A673 (cell line): ENCODE measurements around the gene SCTR. TPM values are rescaled to one million over a fixed set of nuclear protein-coding genes. Genes with fewer than 3 reads are reported as not detected.

ENCODE experiments used
- BruUV-seq: library from RNA; stranded (reverse); fragments of 400-500 nt; replicated peaks from 2 replicates; lab custom pipeline; 2021; lab: Mats Ljungman, UMichigan
- CTCF ChIA-PET: fragments of 300-600 bp; sonication (Branson Sonifier 250); formaldehyde crosslinking; loops from one replicate; lab custom pipeline; 2022; ENCODE audit warnings: antibody characterized with exemption; lab: Charles Lee
- POLR2A ChIA-PET: fragments of 300-600 bp; sonication (Branson Sonifier 250); formaldehyde crosslinking; loops from one replicate; lab custom pipeline; 2022; ENCODE audit warnings: antibody characterized with exemption; ENCODE audit not compliant: low non-redundant PET; lab: Charles Lee
- DNase-seq: peaks from one replicate; pipeline ENCODE4 v3.0.0-alpha.2; 2015; ENCODE audit warnings: low spot score
- H3K27ac ChIP-seq: fragments of 200-600 bp; sonication (generic); 2 replicates; pipeline ENCODE4 v1.5.1; 2016; ENCODE audit warnings: mixed run types, low read depth, mild to moderate bottlenecking, mixed read lengths, antibody characterized with exemption, low read length; ENCODE audit not compliant: poor library complexity, severe bottlenecking
- H3K27me3 ChIP-seq: fragments of 200-600 bp; sonication (generic); replicated peaks from 2 replicates; pipeline ENCODE4 v1.6.1; 2017; ENCODE audit warnings: mixed run types, low read depth, mild to moderate bottlenecking, mixed read lengths, antibody characterized with exemption, low read length; ENCODE audit not compliant: insufficient read depth, poor library complexity
- H3K36me3 ChIP-seq: fragments of 200-600 bp; sonication (generic); 2 replicates; pipeline ENCODE4 v1.6.1; 2016; ENCODE audit warnings: mixed run types, mild to moderate bottlenecking, mixed read lengths, antibody characterized with exemption, low read length; ENCODE audit not compliant: insufficient read depth, poor library complexity, severe bottlenecking
- H3K4me1 ChIP-seq: fragments of 200-600 bp; sonication (generic); 2 replicates; pipeline ENCODE4 v1.6.1; 2017; ENCODE audit warnings: mixed run types, mild to moderate bottlenecking, mixed read lengths, antibody characterized with exemption, low read length; ENCODE audit not compliant: insufficient read depth, poor library complexity, severe bottlenecking
- H3K4me3 ChIP-seq: fragments of 200-600 bp; sonication (generic); 2 replicates; pipeline ENCODE4 v1.5.1; 2016; ENCODE audit warnings: low read depth, mixed run types, mild to moderate bottlenecking, mixed read lengths, low read length; ENCODE audit not compliant: poor library complexity, severe bottlenecking
- H3K9me3 ChIP-seq: fragments of 200-600 bp; sonication (generic); 2 replicates; pipeline ENCODE4 v1.6.1; 2016; ENCODE audit warnings: mixed run types, low read depth, mild to moderate bottlenecking, mixed read lengths, antibody characterized with exemption, low read length; ENCODE audit not compliant: poor library complexity, severe bottlenecking
- EZH2 ChIP-seq: fragments of 200-600 bp; sonication (generic); IDR thresholded peaks from 2 replicates; pipeline ENCODE4 v1.6.1; 2017; ENCODE audit warnings: borderline replicate concordance, low read depth, mild to moderate bottlenecking, mixed read lengths, antibody characterized with exemption, low read length; ENCODE audit not compliant: poor library complexity, severe bottlenecking
- intact Hi-C: fragments of 100-400 bp; cut with micrococcal nuclease; formaldehyde crosslinking; loops from one replicate; pipeline ENCODE4 v1.10.0; 2022; ENCODE audit not compliant: unreplicated experiment
- total RNA-seq: library from RNA; stranded (reverse); gene quantifications from 2 replicates; pipeline ENCODE4 v1.2.3, GENCODE V29; 2021
- TF ChIP-seq, protein P1 (sequence below): fragments of 300-800, 200-600 bp; sonication (generic); conservative IDR thresholded peaks from 2 replicates; pipeline ENCODE4 v1.5.1; 2017; ENCODE audit warnings: low read depth, mild to moderate bottlenecking, antibody characterized with exemption, low read length, moderate library complexity, mixed read lengths

SCTR gene
- total RNA-seq, 1 experiment from 2014 or later, result not detected

DNA sequence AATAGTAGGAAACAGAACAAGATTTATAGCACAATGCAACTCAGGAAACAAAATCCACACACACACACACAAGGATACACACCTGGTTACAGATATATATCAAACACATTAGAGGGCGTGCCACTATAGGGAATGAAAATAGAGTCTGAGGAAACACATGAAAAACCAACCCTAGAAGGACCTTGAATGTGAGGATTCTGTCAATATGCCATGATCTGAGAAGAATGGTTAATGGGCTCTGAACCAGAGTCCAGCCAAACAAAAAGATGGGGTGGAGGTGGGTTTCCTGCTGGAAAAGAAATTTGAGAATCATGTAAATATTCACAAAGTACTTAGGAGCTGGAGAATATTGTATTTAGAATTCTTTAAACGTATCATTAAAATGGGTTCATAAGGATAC, 100.5 kb downstream of the SCTR start:
- Histone ChIP-seq H3K4me3 (no peak overlapping the region), H3K27ac (no peak overlapping the region), H3K9me3 (no peaks in the 10 kb centered on the region), H3K36me3 (no peaks in the 10 kb centered on the region), H3K27me3 (no peaks in the 10 kb centered on the region), H3K4me1 (no peaks in the 10 kb centered on the region)
- no TSS peak for BruUV-seq
- DNase-seq, result no peak
- ChIA-PET POLR2A (no interaction called here), CTCF (no interaction called here)
- TF ChIP-seq, protein P1, sequence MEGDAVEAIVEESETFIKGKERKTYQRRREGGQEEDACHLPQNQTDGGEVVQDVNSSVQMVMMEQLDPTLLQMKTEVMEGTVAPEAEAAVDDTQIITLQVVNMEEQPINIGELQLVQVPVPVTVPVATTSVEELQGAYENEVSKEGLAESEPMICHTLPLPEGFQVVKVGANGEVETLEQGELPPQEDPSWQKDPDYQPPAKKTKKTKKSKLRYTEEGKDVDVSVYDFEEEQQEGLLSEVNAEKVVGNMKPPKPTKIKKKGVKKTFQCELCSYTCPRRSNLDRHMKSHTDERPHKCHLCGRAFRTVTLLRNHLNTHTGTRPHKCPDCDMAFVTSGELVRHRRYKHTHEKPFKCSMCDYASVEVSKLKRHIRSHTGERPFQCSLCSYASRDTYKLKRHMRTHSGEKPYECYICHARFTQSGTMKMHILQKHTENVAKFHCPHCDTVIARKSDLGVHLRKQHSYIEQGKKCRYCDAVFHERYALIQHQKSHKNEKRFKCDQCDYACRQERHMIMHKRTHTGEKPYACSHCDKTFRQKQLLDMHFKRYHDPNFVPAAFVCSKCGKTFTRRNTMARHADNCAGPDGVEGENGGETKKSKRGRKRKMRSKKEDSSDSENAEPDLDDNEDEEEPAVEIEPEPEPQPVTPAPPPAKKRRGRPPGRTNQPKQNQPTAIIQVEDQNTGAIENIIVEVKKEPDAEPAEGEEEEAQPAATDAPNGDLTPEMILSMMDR, result no peak
- no peak for TF ChIP-seq EZH2
- intact Hi-C loops, result no loop called here

DNA sequence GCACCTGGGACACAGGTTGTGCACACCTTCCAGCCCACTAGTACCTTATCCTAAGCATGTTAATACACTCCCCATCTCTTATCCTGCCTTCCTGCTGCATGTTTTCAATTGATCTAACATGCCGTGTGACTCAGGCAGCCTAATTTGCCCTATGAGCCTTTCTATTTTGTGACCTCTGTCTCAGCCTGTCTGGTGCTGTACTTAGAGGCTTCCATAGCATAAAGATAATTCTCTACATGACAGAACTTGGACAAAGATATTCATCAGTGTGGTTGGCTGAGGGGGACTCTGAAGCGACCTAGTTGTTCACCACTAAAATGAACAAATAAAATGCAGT, 101.2 kb downstream of the SCTR start:
- Histone ChIP-seq H3K36me3 (no peaks in the 10 kb centered on the region), H3K27me3 (no peaks in the 10 kb centered on the region), H3K27ac (no peak overlapping the region), H3K9me3 (no peaks in the 10 kb centered on the region), H3K4me3 (no peak overlapping the region), H3K4me1 (no peaks in the 10 kb centered on the region)
- CTCF ChIA-PET, result no interaction called here
- TF ChIP-seq, protein P1, result no peak
- no peak for TF ChIP-seq EZH2
- no TSS peak for BruUV-seq
- intact Hi-C loops, result no loop called here
- POLR2A ChIA-PET, result no interaction called here
- no peak for DNase-seq

DNA sequence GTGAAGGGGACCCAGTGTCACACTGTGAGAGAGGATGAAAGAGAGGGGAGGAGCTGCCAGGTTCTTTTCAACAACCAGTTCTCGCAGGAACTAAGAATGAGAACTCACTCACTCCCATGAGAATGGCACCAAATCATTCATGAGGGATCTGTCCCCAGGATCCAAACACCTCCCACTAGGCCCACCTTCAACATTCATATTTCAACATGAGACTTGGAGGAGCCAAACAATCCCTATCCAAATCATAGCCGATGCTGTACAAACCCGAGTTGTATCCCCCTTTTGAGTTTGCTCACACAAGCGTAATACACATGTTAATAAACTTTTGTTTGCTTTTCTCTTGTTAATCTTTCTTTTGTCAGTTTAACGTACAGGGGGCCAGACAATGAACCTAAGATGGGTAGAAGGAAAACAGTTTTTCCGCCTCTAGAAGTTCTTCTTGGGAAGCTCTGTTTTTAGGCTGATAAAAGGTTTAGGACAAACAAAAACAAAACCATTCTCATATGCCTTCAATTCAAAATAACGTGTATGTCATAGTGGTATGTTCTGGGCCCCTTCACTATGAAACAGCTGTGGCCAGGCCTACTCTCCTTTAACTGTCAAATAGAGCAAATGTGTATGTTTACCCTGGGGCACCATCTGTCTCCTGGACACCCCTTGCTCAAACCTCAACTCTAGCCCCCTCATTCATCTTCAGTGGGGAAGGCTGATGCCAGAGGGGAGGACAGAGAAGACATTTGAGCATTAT, 101.7 kb downstream of the SCTR start:
- TF ChIP-seq EZH2, result no peak
- DNase-seq, result no peak
- CTCF ChIA-PET, result no interaction called here
- H3K36me3 ChIP-seq, result no peaks in the 10 kb centered on the region
- no peaks in the 10 kb centered on the region for H3K9me3 ChIP-seq
- no peak overlapping the region for H3K4me3 ChIP-seq
- H3K27me3 ChIP-seq, result no peaks in the 10 kb centered on the region
- H3K4me1 ChIP-seq, result no peaks in the 10 kb centered on the region
- intact Hi-C loops, result no loop called here
- H3K27ac ChIP-seq, result no peak overlapping the region
- no TSS peak for BruUV-seq
- POLR2A ChIA-PET, result interaction anchor here (0.5 kb wide), 1 partner anchor 13 kb away, joined by 4 read pairs; no protein-coding TSS in a partner anchor

DNA sequence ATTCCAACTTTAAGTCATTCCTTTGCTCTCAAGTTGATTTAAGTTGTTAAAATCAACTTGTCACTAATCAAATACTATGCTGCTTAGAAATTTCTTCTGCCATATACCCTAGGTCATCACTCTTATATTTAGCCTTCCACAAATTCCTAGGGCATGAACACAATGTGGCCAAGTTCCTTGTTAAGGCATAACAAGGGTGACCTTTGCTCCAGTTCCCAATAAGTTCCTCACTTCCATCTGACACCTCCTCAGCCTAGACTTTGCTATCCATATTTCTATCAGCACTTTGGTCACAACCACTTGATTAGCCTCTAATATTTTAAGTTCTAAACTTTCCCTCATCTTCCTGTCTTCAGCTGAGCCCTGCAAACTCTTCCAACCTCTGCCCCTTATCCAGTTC, 102.5 kb downstream of the SCTR start:
- TF ChIP-seq, protein P1, result no peak
- TF ChIP-seq EZH2, result no peak
- Histone ChIP-seq H3K4me1 (no peaks in the 10 kb centered on the region), H3K27ac (no peak overlapping the region), H3K9me3 (no peaks in the 10 kb centered on the region), H3K36me3 (no peaks in the 10 kb centered on the region), H3K27me3 (no peaks in the 10 kb centered on the region), H3K4me3 (no peak overlapping the region)
- DNase-seq, result no peak
- BruUV-seq, result no TSS peak
- intact Hi-C loops, result no loop called here
- ChIA-PET CTCF (no interaction called here), POLR2A (no interaction called here)
